Adrenal gland (tissue), 5 donors: ENCODE measurements around the gene SMIM35.

Experiments
- CTCF ChIP-seq, 6 experiments: fragments of 450-650 bp in 4 of 6; fragments of 200-600 bp in 2 of 6; sonication (generic) in 1 of 6; IDR thresholded peaks; 1 replicate in 5 of 6; 2 replicates in 1 of 6; pipeline versions ENCODE4 v1.5.1 to v1.8.0; 2016 to 2021; ENCODE audit warnings: antibody characterized with exemption in 6 of 6, mild to moderate bottlenecking in 2 of 6, moderate library complexity in 1 of 6
- POLR2A ChIP-seq, 2 donors: fragments of 450-650 bp; IDR thresholded peaks; one replicate each; pipeline ENCODE4 v1.6.1; 2017; ENCODE audit warnings: antibody characterized with exemption in 2 of 2, mild to moderate bottlenecking in 2 of 2, moderate library complexity in 1 of 2
- donor health status: DM: no; HTN: no; CAD: no.

- TF ChIP-seq CTCF (IDR thresholded peaks at IDR 0.05) (no peak), POLR2A (IDR thresholded peaks at IDR 0.05) (no peak)
These were observed 126.4 kb downstream of the SMIM35 start for GRCh38 chr11:117960406-117960805.
